Measurements from ENCODE around the gene STXBP1.

STXBP1 gene

DNA sequence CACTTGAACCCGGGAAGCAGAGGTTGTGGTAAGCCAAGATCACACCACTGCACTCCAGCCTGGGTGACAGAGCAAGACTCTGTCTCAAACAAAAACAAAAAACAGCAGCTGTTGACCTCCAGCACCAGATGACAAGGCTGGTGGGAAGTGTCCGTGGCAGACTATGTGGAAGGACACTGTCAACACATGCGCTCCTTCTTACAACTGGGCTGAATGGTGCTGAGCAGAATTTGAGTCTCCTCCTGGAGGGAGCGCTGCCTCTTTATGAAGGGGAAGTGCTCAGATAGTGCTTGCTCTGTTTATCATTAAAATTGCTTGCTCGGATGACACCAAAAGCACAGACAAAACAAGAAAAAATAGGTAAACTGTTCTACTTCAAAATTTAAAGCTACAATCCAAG, 85.5 kb downstream of the STXBP1 start:
- TF ChIP-seq, protein P1, sequence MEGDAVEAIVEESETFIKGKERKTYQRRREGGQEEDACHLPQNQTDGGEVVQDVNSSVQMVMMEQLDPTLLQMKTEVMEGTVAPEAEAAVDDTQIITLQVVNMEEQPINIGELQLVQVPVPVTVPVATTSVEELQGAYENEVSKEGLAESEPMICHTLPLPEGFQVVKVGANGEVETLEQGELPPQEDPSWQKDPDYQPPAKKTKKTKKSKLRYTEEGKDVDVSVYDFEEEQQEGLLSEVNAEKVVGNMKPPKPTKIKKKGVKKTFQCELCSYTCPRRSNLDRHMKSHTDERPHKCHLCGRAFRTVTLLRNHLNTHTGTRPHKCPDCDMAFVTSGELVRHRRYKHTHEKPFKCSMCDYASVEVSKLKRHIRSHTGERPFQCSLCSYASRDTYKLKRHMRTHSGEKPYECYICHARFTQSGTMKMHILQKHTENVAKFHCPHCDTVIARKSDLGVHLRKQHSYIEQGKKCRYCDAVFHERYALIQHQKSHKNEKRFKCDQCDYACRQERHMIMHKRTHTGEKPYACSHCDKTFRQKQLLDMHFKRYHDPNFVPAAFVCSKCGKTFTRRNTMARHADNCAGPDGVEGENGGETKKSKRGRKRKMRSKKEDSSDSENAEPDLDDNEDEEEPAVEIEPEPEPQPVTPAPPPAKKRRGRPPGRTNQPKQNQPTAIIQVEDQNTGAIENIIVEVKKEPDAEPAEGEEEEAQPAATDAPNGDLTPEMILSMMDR (conservative IDR thresholded peaks at IDR 0.05; ENCODE audit: control insufficient read depth, insufficient read depth, low read depth, low read length), result no peak
- DNase-seq (ENCODE audit: low read depth), result no peak
- no peak overlapping the region for H3K4me3 ChIP-seq (ENCODE audit: control insufficient read depth, low read depth, low read length)

DNA sequence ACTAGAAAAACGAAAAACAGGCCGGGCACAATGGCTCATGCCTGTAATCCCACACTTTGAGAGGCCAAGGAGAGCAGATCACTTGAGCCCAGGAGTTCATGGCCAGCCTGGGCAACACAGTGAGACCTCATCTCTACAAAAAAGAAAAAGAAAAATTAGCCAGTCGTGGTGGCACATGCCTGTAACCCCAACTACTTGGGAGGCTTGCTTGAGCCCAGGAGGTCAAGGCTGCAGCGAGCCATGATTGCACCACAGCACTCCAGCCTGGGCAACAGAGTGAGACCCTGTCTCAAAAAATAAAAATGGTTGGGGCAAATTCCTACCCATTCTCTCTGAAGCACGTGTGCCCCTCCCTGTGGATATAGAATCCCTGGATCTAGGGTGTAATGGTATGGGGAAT, 86.3 kb downstream of the STXBP1 start:
- no peak for DNase-seq (ENCODE audit: low read depth)
- TF ChIP-seq, protein P1 (conservative IDR thresholded peaks at IDR 0.05; ENCODE audit: control insufficient read depth, insufficient read depth, low read depth, low read length), result no peak
- no peak overlapping the region for H3K4me3 ChIP-seq (ENCODE audit: control insufficient read depth, low read depth, low read length)

- DNase-seq (ENCODE audit: low read depth), result peak; percentile 98
- TF ChIP-seq, protein P1 (conservative IDR thresholded peaks at IDR 0.05; ENCODE audit: control insufficient read depth, insufficient read depth, low read depth, low read length), result no peak
- peak overlapping the region; percentile 27 for H3K4me3 ChIP-seq (ENCODE audit: control insufficient read depth, low read depth, low read length)
These were observed 87.1 kb downstream of the STXBP1 start for GRCh38 chr9:127698985-127699670.

GRCh38 chr9:127700140-127700539, 88.1 kb downstream of the STXBP1 start:
- H3K4me3 ChIP-seq (ENCODE audit: control insufficient read depth, low read depth, low read length), result no peak overlapping the region
- TF ChIP-seq, protein P1 (conservative IDR thresholded peaks at IDR 0.05; ENCODE audit: control insufficient read depth, insufficient read depth, low read depth, low read length), result no peak

GRCh38 chr9:127700594-127701255, 88.6 kb downstream of the STXBP1 start:
- TF ChIP-seq, protein P1 (conservative IDR thresholded peaks at IDR 0.05; ENCODE audit: control insufficient read depth, insufficient read depth, low read depth, low read length), result no peak
- no peak overlapping the region for H3K4me3 ChIP-seq (ENCODE audit: control insufficient read depth, low read depth, low read length)
- DNase-seq (ENCODE audit: low read depth), result no peak

More at GRCh38 chr9:127700140-127700539, 88.1 kb downstream of the STXBP1 start:
- DNase-seq (ENCODE audit: low read depth), result no peak

- no peak for DNase-seq (ENCODE audit: low read depth)
- TF ChIP-seq, protein P1 (conservative IDR thresholded peaks at IDR 0.05; ENCODE audit: control insufficient read depth, insufficient read depth, low read depth, low read length), result no peak
- H3K4me3 ChIP-seq (ENCODE audit: control insufficient read depth, low read depth, low read length), result no peak overlapping the region
These were observed 91.3 kb downstream of the STXBP1 start for GRCh38 chr9:127703289-127703946.
